Hepatic stellate cell (primary cell): Measurements from ENCODE around the gene IPO11.
"Not testable (repeated sequence)": the region's sequence is repeated elsewhere in the genome, so short reads cannot be mapped to it uniquely, and the experiment has no call there.

Source experiments
- DNase-seq: peaks from one replicate; pipeline ENCODE4 v3.0.0; 2011; ENCODE audit warnings: low spot score

The IPO11 gene

GRCh38 chr5:62645223-62645622, 232.7 kb downstream of the IPO11 start:
- no peak for DNase-seq

DNA sequence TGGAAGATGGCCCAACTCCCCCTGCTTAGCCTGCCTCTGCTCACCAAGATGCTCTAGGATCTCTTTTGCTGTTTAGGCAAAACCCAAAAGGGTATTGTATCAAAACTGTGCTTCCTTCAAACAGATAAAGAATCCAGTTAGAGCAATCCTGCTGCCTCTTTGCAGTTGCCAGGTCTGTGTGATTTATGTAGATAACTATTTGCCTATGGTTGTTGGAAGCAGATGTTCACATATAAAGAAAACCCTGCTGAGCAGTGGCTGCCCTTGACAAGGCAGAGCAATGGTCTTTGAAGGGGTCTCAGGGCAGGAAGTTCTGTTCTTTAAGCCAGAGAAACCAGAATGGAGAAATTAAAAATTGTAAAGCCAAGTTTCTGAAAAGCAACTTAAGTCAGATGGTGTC, 234.7 kb downstream of the IPO11 start:
- DNase-seq = no peak

DNA sequence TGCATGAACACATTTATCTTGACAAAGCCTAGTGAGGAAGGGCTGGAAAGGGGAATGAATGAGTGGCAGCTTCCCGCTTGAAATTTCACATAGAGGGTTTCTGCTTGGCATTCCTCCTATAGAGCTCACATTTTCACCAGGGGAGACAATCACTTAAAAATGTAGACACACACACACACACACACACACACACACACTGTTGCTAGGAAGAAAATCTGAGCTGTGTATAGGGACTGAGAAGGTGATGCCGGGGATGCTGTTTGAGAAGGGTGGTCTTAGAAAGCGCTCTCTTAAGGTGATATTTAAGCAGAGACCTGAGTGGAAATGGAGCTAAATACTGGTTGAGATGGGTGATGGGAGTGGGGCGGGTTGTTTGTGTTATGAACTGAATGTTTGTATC, 236.5 kb downstream of the IPO11 start:
- DNase-seq = no peak

DNA sequence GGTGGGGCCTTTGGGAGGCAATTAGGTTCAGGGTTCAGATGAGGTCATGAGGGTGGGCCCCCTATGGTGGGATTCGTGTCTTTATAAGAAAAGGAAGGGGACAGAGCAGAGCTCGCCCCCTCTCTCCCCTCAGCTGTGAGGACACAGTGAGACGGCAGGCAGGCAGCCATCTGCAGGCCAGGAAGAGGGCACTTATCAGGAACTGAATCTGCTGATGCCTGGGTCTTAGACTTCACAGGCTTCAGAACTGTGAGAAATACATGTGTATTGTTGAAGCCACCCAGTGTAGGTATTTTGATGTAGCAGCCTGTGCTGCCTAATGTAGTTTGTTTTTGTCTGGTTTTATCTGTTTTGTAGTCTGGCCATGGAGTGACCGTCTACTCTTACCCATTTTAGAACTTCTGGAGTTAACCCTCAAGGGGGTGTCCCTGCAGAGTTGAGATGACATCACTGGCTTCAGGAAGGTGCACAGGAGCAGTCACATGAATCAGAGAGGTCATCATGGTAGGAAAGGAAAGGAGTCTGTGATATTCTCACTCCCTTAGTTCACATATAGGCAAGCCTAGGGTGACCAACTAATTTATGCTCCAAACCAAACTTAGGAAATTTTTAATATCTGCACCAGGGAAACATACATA, 237.0 kb downstream of the IPO11 start:
- DNase-seq = no peak

DNA sequence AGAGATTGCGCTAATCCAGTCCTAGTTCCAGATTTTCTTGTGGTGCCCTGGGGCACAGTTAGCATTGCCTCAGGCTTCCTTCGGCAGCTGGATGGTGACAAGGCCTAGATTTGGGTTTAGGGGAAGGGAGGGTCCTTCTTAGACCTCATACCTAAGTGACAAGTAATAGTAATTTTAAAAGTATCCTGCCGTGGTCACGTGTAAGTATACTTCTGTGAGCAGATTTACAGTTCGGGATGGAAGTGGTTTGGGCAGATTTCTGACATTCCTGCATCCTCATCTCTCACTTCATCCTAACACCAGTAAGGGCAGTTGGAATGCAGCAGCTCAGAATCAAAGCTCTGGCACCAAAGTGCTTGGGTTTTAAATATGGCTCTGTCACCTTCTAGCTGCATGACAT, 237.6 kb downstream of the IPO11 start:
- DNase-seq = no peak

- no peak for DNase-seq
Observed at GRCh38 chr5:62652225-62652624, 239.7 kb downstream of the IPO11 start.

DNA sequence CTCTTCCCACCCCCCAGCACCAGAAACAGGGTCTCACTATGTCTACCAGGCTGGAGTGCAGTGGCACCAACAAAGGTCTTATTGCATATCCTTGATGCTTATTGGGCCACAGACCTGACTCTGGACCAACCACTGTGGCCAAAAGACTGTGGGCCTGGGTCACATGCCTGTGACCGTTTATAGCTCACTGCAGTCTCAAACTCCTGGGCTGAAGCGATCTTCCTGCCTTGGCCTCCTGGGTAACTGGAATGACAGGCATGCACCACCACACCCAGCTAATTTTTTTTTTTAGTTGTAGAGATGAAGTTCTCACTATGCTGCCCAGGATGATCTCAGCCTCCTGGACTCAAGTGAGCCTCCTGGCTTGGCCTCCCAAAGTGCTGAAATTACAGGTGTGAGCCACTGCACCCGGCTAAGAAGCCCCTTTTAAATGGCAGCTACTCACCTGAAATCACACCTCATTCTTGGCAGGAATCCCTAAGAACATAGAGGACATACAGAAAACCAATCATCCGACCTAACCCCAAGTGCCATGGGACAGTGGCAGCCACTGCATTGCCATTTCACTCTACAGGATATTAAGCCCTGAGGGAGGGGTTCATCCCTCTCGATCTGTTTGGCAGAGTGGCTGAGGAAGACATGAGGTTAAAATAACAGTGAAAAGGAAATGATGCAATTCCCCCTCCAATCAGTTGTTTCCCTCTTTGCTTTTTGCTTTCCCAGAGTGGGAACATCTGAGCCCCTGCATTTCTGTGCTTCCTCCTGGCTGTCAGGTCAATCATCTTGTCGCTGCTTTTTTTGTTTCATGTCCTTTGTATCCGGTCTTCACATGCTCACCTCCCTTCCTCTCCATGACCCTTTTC, 240.7 kb downstream of the IPO11 start:
- no peak for DNase-seq

DNA sequence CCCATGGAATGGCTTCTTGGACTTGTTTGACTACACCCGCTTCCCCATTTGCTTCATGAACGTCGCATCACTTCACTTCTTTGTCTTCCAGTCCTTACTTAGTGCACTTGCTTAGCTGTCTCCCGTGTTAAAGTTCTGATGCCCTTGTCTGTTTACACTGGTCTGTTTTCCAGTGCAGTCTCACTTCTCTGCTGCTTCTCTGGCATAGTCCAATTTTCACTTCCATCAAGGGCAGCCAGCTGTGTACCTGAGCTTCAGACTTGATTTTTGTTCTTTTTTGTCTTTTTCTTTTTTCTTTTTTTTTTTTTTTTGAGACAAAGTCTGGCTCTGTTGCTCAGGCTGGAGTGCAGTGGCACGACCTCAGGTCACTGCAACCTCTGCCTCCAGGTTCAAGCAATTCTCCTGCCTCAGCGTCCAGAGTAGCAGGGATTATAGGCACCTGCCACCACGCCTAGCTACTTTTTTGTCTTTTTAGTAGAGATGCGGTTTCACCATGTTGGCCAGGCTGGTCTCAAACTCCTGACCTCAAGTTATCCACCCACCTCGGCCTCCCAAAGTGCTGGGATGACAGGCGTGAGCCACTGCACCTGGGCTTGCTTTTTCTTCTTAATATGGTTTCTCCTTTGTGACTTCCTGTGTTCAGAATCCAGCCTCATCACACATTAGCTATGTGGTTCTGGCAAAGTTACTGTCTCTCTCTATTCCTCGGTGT, 241.5 kb downstream of the IPO11 start:
- DNase-seq = no peak

- not testable (repeated sequence) for DNase-seq
Observed at GRCh38 chr5:62657772-62658171, 245.2 kb downstream of the IPO11 start.

GRCh38 chr5:62661126-62661525, 248.6 kb downstream of the IPO11 start:
- no peak for DNase-seq

DNA sequence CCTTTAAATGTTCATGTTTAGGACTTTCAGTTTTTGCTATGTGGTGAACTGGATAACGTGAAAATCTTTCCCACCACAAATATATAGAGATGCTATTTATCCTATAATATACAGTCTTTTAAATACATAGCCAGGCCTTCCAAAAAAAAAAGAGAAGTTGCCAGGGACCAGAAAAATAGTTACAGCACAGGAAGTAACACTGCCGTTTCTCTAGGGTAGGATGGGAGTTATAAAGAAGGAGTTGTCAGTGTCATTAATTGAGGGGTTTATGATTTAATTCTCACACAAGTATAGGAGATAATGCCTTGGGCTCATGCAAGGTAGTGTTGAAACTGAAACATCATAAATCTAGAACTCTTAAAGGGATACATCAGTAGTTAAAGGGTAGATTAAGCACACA, 250.0 kb downstream of the IPO11 start:
- DNase-seq = no peak

- no peak for DNase-seq
Observed at GRCh38 chr5:62671479-62671878, 258.9 kb downstream of the IPO11 start.

GRCh38 chr5:62676596-62676995, 264.0 kb downstream of the IPO11 start:
- not testable (repeated sequence) for DNase-seq
